ENCODE data around the gene CA5A.
"Not testable (repeated sequence)": the region's sequence is repeated elsewhere in the genome, so short reads cannot be mapped to it uniquely, and the experiment has no call there.

Gene CA5A

DNA sequence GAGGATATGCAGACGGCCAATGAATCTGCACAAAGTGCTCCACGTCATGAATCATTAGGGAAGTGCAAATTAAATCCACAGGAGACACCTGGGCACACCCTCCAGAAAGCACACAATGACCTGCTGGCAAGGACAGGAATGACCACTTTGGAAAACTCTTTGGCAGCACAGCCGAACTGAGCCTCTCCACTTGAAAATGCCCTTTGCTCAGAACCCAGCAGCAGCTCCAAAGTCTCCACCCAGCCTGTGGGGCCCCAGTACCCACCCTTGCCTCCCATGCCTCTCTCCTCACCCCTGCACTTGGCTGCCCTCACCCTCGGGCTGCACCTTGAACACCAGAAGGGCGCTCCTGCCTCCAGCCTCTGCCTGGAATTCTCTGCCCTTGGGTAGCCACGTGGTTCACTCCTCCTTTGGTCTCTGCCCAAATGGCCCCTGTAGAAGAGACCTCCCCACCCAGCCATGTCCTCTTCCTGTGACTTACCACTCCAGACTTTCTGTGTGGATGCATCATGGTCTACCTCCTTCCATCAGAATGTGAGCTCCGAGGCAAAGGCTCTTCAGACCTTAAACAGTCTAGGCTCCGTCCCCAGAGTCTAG, 50.9 kb downstream of the CA5A start:
- H3K36me3 Mint-ChIP-seq (ENCODE audit: insufficient read depth); DNase-seq (ENCODE audit: low spot score in 2 of 2); H3K4me1 Mint-ChIP-seq; H3K27ac Mint-ChIP-seq (ENCODE audit: low read depth); H3K9me3 Mint-ChIP-seq; ATAC-seq (replicated peaks; ENCODE audit: extremely low read depth, poor library complexity, severe bottlenecking); H3K4me3 Mint-ChIP-seq: not testable (repeated sequence)
- peaks cover 16% of the 10 kb centered on the region for H3K27me3 Mint-ChIP-seq

DNA sequence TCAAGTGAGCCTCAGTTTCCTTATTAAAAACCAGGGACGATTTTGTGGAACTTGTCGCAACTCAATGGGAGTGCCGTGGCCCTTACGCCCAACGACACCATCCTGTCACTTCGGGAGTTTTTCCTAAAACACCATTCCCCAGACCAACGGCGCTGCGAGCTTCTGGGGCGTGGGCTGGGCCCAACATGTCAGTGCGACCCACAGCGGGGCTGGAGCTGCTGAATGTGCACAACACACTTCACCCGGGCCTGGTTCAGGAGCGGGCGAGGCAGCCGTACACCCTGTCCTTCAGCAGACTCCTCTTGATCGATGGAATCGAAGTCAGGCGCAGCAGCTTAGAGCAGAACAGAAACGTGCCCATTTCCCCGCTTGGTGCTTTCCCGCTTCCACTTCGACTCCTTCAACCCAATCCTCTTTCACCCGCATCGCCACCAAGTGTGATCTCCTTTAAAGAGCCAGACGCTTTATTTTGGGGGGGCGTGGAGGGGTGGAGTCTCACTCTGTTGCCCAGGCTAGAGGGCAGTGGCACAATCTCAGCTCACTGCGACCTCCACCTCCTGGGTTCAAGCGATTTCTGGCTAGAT, 53.8 kb downstream of the CA5A start:
- Mint-ChIP-seq H3K36me3 (ENCODE audit: insufficient read depth) (peaks cover 1% of the 10 kb centered on the region), H3K4me3 (no peak overlapping the region), H3K4me1 (no peaks in the 10 kb centered on the region), H3K9me3 (no peaks in the 10 kb centered on the region), H3K27me3 (peaks cover 18% of the 10 kb centered on the region), H3K27ac (ENCODE audit: low read depth) (no peak overlapping the region)
- ATAC-seq (replicated peaks; ENCODE audit: extremely low read depth, poor library complexity, severe bottlenecking) (no peak), DNase-seq (ENCODE audit: low spot score in 2 of 2) (no peak)

DNA sequence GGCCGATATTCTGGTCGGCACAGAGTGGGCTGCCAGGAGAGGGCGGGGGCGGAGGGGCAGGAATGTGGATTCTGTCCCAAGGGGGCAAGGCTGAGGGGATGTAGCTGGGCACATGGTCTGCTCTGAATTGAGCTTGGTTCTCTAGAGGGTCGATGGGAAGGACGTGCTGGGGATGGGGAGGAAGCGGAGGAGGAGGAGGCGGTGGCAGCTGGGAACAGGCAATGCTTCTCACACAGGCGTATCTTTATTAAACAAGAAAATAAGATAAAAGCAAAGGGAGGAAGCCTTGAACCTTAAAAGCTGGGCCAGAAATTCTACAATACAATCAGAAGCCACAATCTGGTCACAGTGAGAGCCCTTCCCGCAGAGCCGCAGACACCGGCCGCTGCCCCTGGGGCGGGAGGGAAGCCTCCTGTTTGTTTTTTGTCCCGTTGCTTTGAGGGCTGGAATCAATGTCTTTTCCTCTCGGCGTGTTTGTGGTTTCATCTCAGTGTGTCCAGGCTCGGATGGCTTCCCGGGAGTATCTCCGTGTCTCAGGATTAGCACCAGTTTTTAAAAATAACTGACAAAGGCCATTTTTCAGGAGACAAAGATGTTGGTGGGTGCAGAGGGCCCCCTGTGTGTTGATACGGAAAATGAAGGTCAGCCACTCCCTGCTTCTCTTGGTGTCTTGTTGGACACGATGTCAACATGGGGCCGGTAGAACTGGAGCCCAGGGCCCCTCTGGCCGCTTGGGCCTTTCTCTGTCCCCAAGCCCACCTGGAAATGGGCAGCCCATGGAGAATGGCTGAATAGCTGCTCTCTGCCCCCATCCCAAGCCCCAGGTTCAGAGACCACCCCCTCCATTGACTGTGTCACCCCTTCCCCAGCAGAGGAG, 54.8 kb downstream of the CA5A start:
- H3K36me3 Mint-ChIP-seq (ENCODE audit: insufficient read depth) = peaks cover 1% of the 10 kb centered on the region
- ATAC-seq (replicated peaks; ENCODE audit: extremely low read depth, poor library complexity, severe bottlenecking) = no peak
- peaks cover 18% of the 10 kb centered on the region for H3K27me3 Mint-ChIP-seq
- no peak overlapping the region for H3K27ac Mint-ChIP-seq (ENCODE audit: low read depth)
- no peaks in the 10 kb centered on the region for H3K9me3 Mint-ChIP-seq
- no peak overlapping the region for H3K4me3 Mint-ChIP-seq
- no peak for DNase-seq (ENCODE audit: low spot score in 2 of 2)
- no peaks in the 10 kb centered on the region for H3K4me1 Mint-ChIP-seq

DNA sequence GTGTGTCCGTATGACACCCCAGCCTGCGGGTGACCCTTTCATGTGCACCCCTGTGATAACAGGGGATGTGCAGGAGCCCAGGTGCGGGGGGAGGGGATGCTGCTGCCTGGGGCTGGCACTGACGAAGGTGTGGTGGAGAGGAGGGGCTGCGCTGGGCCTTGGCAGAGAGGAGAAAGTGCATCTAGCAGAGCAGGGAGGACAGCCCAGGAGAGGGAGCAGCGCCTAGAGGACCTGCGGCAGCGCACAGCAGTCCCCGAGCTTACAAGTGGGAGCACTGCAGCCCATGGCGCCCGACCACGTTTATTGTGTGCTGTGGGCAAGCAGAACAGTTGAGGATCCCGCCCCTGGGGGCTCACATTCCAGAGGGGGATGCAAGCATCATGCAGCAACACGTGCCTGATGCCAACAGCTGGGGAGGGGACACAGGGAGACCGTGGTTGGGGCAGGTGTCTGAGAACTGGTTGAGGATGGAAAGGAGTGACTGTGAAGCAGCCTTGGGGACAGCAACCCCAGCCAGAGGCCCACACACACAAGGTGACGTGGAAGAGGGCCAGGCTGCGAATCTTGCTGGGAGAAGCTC, 56.1 kb downstream of the CA5A start:
- Mint-ChIP-seq H3K36me3 (ENCODE audit: insufficient read depth) (peaks cover 1% of the 10 kb centered on the region), H3K4me1 (peaks cover 2% of the 10 kb centered on the region), H3K9me3 (no peaks in the 10 kb centered on the region), H3K27me3 (peaks cover 15% of the 10 kb centered on the region), H3K4me3 (no peak overlapping the region), H3K27ac (ENCODE audit: low read depth) (peak overlapping the region; percentile 55)
- no peak for ATAC-seq (replicated peaks; ENCODE audit: extremely low read depth, poor library complexity, severe bottlenecking)
- DNase-seq (ENCODE audit: low spot score in 2 of 2) = no peak

DNA sequence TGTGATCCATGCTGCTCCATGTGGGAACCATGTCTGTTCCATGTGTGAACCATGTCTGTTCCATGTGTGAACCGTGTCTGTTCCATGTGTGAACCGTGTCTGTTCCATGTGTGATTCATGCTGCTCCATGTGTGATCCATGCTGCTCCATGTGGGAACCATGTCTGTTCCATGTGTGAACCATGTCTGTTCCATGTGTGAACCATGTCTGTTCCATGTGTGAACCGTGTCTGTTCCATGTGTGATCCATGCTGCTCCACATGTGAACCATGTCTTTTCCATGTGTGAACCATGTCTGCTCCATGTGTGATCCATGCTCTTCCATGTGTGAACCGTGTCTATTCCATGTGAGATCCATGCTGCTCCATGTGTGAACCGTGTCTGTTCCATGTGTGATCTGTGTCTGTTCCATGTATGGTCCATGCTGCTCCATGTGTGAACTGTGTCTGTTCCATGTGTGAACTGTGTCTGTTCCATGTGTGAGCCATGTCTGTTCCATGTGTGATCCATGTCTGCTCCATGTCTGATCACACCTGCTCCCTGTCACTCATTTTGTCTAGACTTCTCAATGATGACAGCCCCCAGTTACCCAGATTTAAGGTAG, 56.8 kb downstream of the CA5A start:
- H3K27ac Mint-ChIP-seq (ENCODE audit: low read depth); H3K4me3 Mint-ChIP-seq; H3K36me3 Mint-ChIP-seq (ENCODE audit: insufficient read depth); H3K4me1 Mint-ChIP-seq; H3K9me3 Mint-ChIP-seq; DNase-seq (ENCODE audit: low spot score in 2 of 2); ATAC-seq (replicated peaks; ENCODE audit: extremely low read depth, poor library complexity, severe bottlenecking): not testable (repeated sequence)
- peaks cover 21% of the 10 kb centered on the region for H3K27me3 Mint-ChIP-seq

DNA sequence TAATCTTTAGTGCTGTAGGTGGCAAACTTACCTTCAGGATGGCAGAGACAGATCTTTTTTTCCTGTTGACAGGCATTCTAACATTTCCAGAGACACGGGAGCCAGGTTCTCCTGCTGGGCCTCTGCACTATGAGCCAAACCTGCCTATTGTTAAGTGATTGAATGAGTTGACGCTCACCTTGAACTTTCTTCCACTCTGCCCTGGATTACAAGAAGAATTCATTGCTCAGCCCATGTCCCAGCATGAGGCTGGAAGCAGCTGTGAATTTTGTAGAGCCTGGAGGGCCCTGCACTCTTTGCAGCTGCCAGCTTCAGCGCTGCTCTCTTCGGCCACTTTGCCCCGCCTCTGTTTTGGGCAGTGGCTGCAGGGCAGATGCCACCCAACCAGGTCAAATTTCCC, 57.6 kb downstream of the CA5A start:
- no peak overlapping the region for H3K4me3 Mint-ChIP-seq
- no peak for ATAC-seq (replicated peaks; ENCODE audit: extremely low read depth, poor library complexity, severe bottlenecking)
- peaks cover 1% of the 10 kb centered on the region for H3K36me3 Mint-ChIP-seq (ENCODE audit: insufficient read depth)
- H3K9me3 Mint-ChIP-seq = no peaks in the 10 kb centered on the region
- H3K27me3 Mint-ChIP-seq = peaks cover 22% of the 10 kb centered on the region
- H3K27ac Mint-ChIP-seq (ENCODE audit: low read depth) = no peak overlapping the region
- no peak for DNase-seq (ENCODE audit: low spot score in 2 of 2)
- peaks cover 7% of the 10 kb centered on the region for H3K4me1 Mint-ChIP-seq

DNA sequence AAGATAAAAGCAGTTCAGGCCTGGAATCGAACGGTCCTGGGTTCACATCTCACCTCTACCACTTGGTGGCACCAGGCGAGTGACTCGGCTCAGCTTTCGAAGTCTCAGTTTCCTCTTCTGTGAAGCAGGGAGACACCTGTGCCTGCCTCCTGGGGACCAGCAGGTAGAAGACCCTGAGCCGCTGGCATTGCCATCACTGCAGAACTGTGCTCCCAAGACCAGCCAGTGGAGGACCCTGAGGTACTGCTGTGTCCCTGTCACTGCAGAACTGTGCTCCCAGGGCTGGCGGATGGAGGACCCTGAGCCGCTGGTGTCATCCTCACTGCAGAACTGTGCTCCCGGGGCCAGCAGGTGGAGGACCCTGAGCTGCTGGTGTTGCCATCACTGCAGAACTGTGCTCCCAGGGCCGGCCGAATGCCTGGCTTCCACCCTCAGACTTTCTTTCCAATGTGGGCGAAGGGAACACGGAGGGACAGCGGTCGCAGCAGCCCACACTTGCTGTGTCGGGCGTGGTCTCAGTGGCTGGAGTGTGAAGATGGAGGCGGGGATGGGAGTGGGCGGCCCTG, 58.3 kb downstream of the CA5A start:
- ATAC-seq (replicated peaks; ENCODE audit: extremely low read depth, poor library complexity, severe bottlenecking) (no peak), DNase-seq (ENCODE audit: low spot score in 2 of 2) (no peak)
- H3K4me1 Mint-ChIP-seq = peaks cover 7% of the 10 kb centered on the region
- H3K36me3 Mint-ChIP-seq (ENCODE audit: insufficient read depth) = peaks cover 1% of the 10 kb centered on the region
- H3K9me3 Mint-ChIP-seq = no peaks in the 10 kb centered on the region
- no peak overlapping the region for H3K4me3 Mint-ChIP-seq
- H3K27ac Mint-ChIP-seq (ENCODE audit: low read depth) = no peak overlapping the region
- H3K27me3 Mint-ChIP-seq = peaks cover 22% of the 10 kb centered on the region

DNA sequence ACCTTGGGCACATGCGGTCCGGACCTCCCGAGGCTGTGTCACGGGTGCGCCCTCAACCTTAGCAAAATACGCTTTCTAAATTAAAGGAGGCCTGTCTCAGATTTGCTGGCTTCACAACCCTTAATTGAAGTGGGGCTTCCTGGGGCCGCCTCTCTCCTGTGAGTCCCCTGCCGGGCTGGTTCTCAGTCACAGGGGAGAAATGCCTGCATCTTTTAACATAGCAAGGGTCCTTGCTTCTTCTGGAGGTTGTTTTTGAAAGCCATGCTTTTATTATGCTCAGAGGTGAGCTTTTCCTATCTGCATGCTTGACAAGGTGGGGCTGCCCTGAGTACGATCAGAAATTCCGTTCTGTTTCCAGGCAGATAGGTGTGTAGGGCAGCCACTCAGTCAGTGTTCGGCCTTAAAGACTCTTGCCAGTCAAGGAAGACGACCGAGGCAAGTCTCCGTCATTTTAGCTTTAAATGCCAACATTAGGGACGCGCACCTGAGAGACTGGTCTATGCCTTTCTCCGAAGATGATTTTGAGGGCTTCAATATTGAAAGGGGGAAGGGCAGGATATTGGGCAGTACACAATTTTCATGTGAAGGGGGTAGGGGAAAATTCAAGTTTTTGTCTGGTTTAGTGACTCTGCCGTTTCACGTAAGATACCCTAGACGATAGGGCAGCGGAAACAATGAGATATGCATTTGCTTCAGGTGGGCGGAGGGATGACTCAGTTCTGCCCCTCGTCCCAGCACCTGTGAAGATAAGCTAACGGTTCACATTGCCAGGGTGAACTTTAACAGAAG, 61.5 kb downstream of the CA5A start:
- peaks cover 11% of the 10 kb centered on the region for H3K27me3 Mint-ChIP-seq
- DNase-seq (ENCODE audit: low spot score in 2 of 2) (no peak), ATAC-seq (replicated peaks; ENCODE audit: extremely low read depth, poor library complexity, severe bottlenecking) (no peak)
- peaks cover 17% of the 10 kb centered on the region for H3K4me1 Mint-ChIP-seq
- no peaks in the 10 kb centered on the region for H3K36me3 Mint-ChIP-seq (ENCODE audit: insufficient read depth)
- no peak overlapping the region for H3K4me3 Mint-ChIP-seq
- peak overlapping the region; percentile 38 for H3K27ac Mint-ChIP-seq (ENCODE audit: low read depth)
- H3K9me3 Mint-ChIP-seq = no peaks in the 10 kb centered on the region

DNA sequence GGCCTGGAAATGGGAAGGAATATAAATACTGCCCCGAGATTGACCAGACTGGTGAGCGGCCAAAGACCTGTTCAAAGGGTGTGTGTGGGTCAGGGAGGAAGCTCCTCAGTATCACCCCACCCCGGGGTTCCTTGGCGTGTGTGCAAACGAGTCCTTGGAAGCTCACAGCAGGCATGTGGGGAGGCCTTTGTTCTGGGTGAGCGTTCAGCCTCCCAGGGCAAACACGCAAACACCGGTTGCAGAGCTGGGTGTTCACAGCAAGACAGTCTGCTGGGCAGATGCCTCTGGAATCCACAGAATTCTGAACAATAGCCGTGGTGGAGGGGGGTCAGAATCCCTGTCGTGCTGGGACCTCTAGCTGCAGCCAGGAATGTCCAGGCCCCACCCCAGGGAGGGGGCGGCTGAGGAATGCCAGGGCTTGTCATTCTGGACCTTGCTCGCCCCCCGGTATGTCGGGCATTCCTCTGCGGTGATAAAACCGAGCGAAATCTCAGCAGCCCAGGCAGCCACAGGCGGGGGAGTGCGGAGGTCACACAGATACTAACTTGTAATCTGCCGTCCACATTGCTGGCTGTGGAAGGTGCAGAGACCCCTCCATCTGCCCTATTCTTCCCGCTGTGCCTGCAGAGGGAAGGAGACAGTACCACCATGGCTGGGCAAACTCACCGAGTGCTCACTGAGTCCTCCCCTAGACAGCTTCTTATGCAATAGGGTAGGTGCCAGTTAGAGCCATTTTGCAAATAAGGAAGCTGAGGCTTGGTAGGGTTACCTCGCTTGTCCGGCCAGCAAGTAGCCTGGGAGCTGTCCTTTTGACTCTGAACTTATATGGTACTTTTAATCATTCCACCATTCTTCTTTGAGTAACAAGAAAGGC, 65.7 kb downstream of the CA5A start:
- not testable (repeated sequence) for ATAC-seq (replicated peaks; ENCODE audit: extremely low read depth, poor library complexity, severe bottlenecking); H3K4me3 Mint-ChIP-seq; DNase-seq (ENCODE audit: low spot score in 2 of 2); H3K9me3 Mint-ChIP-seq
- H3K36me3 Mint-ChIP-seq (ENCODE audit: insufficient read depth) = peaks cover 26% of the 10 kb centered on the region
- H3K27me3 Mint-ChIP-seq = peaks cover 11% of the 10 kb centered on the region
- peaks cover 43% of the 10 kb centered on the region for H3K4me1 Mint-ChIP-seq
- peak overlapping the region; percentile 69 for H3K27ac Mint-ChIP-seq (ENCODE audit: low read depth)

DNA sequence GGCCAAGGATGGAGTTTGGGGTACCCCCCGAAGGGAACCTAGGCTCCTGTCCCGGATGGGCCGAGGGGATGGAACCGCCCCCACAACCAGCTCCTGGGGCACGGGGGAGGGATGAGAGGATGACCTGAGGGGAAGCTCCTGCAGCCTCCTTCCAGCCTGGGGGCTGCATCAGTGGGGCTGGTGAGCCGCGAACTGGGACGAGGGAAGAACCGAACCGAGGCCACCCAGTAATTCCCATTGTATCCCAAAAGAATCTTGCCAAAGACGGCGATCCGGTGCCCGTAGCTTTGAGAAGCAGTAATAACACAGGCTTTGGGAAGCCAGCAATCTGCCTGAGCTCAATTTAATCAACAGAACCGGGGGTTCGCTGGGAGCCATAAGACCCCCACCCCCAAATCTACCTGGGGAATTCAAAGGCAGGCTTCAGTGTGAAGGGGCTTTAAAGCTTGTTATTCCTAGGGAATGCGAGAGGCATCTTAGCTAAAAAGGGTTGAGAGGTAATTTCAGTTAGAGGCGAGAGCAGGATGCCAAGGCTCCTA, 66.4 kb downstream of the CA5A start:
- H3K27ac Mint-ChIP-seq (ENCODE audit: low read depth); H3K27me3 Mint-ChIP-seq; DNase-seq (ENCODE audit: low spot score in 2 of 2); H3K9me3 Mint-ChIP-seq; H3K4me3 Mint-ChIP-seq; ATAC-seq (replicated peaks; ENCODE audit: extremely low read depth, poor library complexity, severe bottlenecking): not testable (repeated sequence)
- Mint-ChIP-seq H3K36me3 (ENCODE audit: insufficient read depth) (peaks cover 29% of the 10 kb centered on the region), H3K4me1 (peaks cover 44% of the 10 kb centered on the region)
